GM18520 (cell line): Measurements from ENCODE around the gene LIME1.

Experiments
- ATAC-seq: cut with Tn5 transposase; IDR thresholded peaks from one replicate; pipeline ENCODE4 v1.9.1; 2021; ENCODE audit not compliant: unreplicated experiment

Gene LIME1

GRCh38 chr20:63696628-63697356, 39.7 kb upstream of the LIME1 start, which contains the start of gene TNFRSF6B:
TSS of gene TNFRSF6B (plus strand) at chr20:63696652. CDS start at chr20:63696768, 116 bp downstream.
- ATAC-seq, result no peak

GRCh38 chr20:63697357-63697867, 39.1 kb upstream of the LIME1 start:
- ATAC-seq, result no peak

- no peak for ATAC-seq
Measured at GRCh38 chr20:63697868-63698545, 38.5 kb upstream of the LIME1 start.

GRCh38 chr20:63698739-63699465, 37.6 kb upstream of the LIME1 start:
- ATAC-seq, result no peak

GRCh38 chr20:63699466-63700198, 36.8 kb upstream of the LIME1 start:
- no peak for ATAC-seq

GRCh38 chr20:63700199-63701050, 36.0 kb upstream of the LIME1 start:
- ATAC-seq, result no peak

- no peak for ATAC-seq
Measured at GRCh38 chr20:63701051-63701328, 35.5 kb upstream of the LIME1 start.

GRCh38 chr20:63701329-63702035, 35.0 kb upstream of the LIME1 start:
- ATAC-seq, result no peak

GRCh38 chr20:63702036-63702665, 34.3 kb upstream of the LIME1 start:
- no peak for ATAC-seq

GRCh38 chr20:63702751-63703470, 33.6 kb upstream of the LIME1 start:
- no peak for ATAC-seq

- no peak for ATAC-seq
Measured at GRCh38 chr20:63703471-63703975, 32.9 kb upstream of the LIME1 start.

GRCh38 chr20:63703976-63704748, 32.3 kb upstream of the LIME1 start:
- ATAC-seq, result no peak

GRCh38 chr20:63704749-63705117, 31.7 kb upstream of the LIME1 start:
- ATAC-seq, result no peak

GRCh38 chr20:63705232-63706026, 31.0 kb upstream of the LIME1 start:
- ATAC-seq, result no peak

GRCh38 chr20:63706027-63706695, 30.3 kb upstream of the LIME1 start:
- no peak for ATAC-seq

GRCh38 chr20:63706852-63707557, 29.5 kb upstream of the LIME1 start:
- ATAC-seq, result no peak
